SK-N-SH (cell line): ENCODE measurements around the gene PIEZO2.
"Not testable (repeated sequence)": the region's sequence is repeated elsewhere in the genome, so short reads cannot be mapped to it uniquely, and the experiment has no call there.

Source experiments
- RAD21 ChIP-seq: IDR thresholded peaks from 2 replicates; pipeline ENCODE4 v1.6.1; 2012; ENCODE audit warnings: mild to moderate bottlenecking, low read length
- TF ChIP-seq, protein P1 (sequence below): fragments of 200-600 bp; sonication (generic); IDR thresholded peaks from 2 replicates; pipeline ENCODE4 v1.6.1; 2017; ENCODE audit warnings: antibody characterized with exemption, mild to moderate bottlenecking, moderate library complexity

GRCh38 chr18:10623606-10624005, 525.8 kb downstream of the PIEZO2 start:
- TF ChIP-seq, protein P1, sequence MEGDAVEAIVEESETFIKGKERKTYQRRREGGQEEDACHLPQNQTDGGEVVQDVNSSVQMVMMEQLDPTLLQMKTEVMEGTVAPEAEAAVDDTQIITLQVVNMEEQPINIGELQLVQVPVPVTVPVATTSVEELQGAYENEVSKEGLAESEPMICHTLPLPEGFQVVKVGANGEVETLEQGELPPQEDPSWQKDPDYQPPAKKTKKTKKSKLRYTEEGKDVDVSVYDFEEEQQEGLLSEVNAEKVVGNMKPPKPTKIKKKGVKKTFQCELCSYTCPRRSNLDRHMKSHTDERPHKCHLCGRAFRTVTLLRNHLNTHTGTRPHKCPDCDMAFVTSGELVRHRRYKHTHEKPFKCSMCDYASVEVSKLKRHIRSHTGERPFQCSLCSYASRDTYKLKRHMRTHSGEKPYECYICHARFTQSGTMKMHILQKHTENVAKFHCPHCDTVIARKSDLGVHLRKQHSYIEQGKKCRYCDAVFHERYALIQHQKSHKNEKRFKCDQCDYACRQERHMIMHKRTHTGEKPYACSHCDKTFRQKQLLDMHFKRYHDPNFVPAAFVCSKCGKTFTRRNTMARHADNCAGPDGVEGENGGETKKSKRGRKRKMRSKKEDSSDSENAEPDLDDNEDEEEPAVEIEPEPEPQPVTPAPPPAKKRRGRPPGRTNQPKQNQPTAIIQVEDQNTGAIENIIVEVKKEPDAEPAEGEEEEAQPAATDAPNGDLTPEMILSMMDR = not testable (repeated sequence)
- TF ChIP-seq RAD21 = not testable (repeated sequence)
